Measurements from ENCODE around the gene NET1. TPM values are rescaled to one million over a fixed set of nuclear protein-coding genes. Genes with fewer than 3 reads are reported as not detected.
A peak's percentile ranks its signal among the peaks of the same experiment; 100 is the strongest.

Gene NET1
- total RNA-seq, 3 donors from 2014 or later = 213 to 399 (median 359) TPM

DNA sequence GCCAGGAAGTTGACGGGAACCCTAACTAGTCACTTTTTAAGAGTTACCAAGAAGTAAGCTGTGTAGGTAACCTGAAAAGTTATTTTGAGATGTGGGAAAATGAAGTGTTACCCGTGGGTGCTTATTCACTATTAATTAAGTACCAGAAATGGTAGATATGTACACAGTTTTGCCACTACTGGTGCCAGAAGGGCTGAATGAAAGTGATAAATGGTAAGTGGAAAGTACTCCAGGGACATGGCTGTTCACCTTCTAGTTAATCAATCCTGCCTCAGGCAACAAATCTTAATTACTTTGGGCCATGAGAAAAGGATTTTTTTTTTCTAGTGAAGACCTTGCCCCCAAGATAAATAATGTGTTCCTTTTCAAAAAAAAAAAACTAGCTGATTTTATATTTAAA lies 15.8 kb downstream of the NET1 start:
- H3K9me3 ChIP-seq = no peaks in the 10 kb centered on the region
- intact Hi-C loops (cut with DNase I, micrococcal nuclease) = loop anchor here in 1 of 2 donors (10.0 kb wide), 1 partner anchor 583 kb away; no protein-coding TSS in a partner anchor

DNA sequence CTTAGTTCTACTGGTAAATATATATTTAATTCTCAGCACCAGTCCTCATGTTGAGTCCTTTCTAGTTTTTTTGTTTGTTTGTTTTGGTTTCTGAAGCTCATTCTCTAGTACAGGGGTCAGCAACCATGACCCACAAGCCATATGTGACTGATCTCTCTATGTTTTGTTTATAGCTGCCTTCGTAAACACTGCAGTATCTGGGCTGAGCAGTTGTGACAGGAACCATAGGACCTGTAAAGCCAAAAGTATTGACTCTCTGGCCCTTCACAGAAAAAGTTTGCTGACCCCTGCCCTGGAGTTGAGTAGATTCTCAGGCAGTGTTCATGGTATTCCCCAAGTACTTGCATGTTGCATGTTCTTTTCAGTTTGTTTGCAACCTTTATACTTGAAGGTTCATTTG lies 20.8 kb downstream of the NET1 start:
- Histone ChIP-seq H3K9me3 (no peaks in the 10 kb centered on the region), H3K4me3 (no peak overlapping the region), H3K4me1 (ENCODE audit: low read depth) (no peaks in the 10 kb centered on the region), H3K36me3 (ENCODE audit: low read depth) (no peaks in the 10 kb centered on the region)
- DNase-seq = no peak
- no peak for ATAC-seq
- intact Hi-C loops (cut with DNase I, micrococcal nuclease) = no loop called here
- TF ChIP-seq, protein P1, sequence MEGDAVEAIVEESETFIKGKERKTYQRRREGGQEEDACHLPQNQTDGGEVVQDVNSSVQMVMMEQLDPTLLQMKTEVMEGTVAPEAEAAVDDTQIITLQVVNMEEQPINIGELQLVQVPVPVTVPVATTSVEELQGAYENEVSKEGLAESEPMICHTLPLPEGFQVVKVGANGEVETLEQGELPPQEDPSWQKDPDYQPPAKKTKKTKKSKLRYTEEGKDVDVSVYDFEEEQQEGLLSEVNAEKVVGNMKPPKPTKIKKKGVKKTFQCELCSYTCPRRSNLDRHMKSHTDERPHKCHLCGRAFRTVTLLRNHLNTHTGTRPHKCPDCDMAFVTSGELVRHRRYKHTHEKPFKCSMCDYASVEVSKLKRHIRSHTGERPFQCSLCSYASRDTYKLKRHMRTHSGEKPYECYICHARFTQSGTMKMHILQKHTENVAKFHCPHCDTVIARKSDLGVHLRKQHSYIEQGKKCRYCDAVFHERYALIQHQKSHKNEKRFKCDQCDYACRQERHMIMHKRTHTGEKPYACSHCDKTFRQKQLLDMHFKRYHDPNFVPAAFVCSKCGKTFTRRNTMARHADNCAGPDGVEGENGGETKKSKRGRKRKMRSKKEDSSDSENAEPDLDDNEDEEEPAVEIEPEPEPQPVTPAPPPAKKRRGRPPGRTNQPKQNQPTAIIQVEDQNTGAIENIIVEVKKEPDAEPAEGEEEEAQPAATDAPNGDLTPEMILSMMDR (IDR thresholded peaks at IDR 0.05) = no peak

More for the DNA sequence above, 15.8 kb downstream of the NET1 start:
- Histone ChIP-seq H3K36me3 (ENCODE audit: low read depth) (no peaks in the 10 kb centered on the region), H3K4me1 (ENCODE audit: low read depth) (no peaks in the 10 kb centered on the region), H3K4me3 (no peak overlapping the region)
- no peak for DNase-seq
- ATAC-seq = no peak
- TF ChIP-seq, protein P1 (IDR thresholded peaks at IDR 0.05) = no peak

DNA sequence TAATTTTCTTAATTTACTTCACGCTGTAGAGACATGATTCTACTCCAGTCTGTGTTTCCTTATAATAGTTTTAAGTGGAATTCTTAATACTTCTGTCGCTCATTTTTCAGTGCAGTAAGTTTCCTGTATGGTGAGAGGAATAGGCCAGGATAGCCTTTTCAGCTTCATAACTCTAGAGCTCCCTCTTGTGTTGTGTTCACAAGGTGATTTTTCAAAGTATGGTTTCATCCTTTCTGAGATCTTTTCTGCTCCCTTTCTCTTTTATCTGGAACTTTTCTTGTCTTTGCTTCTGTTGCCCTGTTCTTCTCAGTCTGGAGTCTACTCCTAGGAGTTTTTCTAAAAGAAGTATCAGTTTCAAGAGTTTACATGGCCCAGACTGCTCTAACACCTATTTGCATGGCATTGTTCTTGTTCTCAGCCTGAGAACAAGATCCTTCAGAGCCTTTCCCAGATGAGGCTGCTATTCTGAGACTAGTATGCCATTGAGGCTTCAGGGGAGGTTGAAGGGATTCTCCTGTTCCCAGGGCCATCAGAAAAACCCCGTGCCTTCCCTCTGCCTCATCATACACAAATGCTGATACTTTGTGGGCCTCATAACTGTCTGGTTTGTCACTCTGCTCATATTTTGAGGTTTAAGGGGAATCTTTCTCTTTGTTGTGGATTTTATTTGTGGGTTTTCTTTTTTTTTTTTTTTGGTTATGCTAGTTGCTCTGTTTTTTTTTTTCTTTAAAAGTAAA lies 21.8 kb downstream of the NET1 start:
- no peaks in the 10 kb centered on the region for H3K9me3 ChIP-seq
- TF ChIP-seq, protein P1 (IDR thresholded peaks at IDR 0.05) = peak; percentile 37
- peak; percentile 84 for ATAC-seq
- DNase-seq = no peak
- H3K36me3 ChIP-seq (ENCODE audit: low read depth) = no peaks in the 10 kb centered on the region
- intact Hi-C loops (cut with DNase I, micrococcal nuclease) = no loop called here
- no peaks in the 10 kb centered on the region for H3K4me1 ChIP-seq (ENCODE audit: low read depth)
- no peak overlapping the region for H3K4me3 ChIP-seq

DNA sequence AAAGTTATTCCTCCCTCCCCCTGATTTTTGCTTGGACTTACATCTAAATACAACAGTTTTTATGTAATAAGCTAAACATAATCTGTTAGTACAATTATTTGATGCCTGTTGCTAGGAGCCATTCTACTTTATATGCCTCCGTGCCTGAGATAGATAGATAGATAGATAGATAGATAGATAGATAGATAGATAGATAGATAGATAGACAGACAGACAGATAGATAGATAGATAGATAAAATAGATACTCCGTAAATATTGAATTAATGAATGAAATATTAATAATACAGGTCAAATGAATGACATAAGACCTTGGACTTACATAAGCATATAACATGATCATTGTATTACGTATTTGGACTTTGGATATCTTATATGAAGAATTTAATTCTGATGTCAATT lies 23.0 kb downstream of the NET1 start:
- TF ChIP-seq, protein P1 (IDR thresholded peaks at IDR 0.05) = no peak
- ATAC-seq (no peak), DNase-seq (no peak)
- Histone ChIP-seq H3K36me3 (ENCODE audit: low read depth) (no peaks in the 10 kb centered on the region), H3K4me3 (no peak overlapping the region), H3K9me3 (no peaks in the 10 kb centered on the region), H3K4me1 (ENCODE audit: low read depth) (no peaks in the 10 kb centered on the region)
- intact Hi-C loops (cut with DNase I, micrococcal nuclease) = no loop called here

DNA sequence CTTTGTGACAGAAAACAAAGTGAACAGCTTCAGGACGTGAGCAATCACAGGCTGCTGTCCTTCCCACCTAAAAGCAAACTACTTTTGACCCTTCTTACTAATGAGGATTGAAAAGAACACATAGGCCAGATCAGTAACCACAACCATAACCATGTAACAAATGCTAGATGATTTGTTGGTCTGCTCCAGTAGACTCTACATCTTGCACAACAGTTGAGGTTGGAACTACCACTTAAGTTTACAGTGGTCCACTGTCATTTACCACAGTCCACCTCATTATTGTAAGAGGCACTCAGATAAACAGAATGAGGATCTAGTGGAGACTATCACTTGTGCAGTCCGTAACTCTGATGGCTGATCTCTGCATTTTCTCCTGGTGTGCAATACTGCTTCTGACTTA lies 27.8 kb downstream of the NET1 start:
- no peak for DNase-seq
- intact Hi-C loops (cut with DNase I, micrococcal nuclease) = loop anchor here (5.0 kb wide), 1 partner anchor 182 kb away; no protein-coding TSS in a partner anchor
- no peaks in the 10 kb centered on the region for H3K9me3 ChIP-seq

More for the DNA sequence above, 27.8 kb downstream of the NET1 start:
- Histone ChIP-seq H3K4me1 (ENCODE audit: low read depth) (peaks cover 24% of the 10 kb centered on the region), H3K4me3 (no peak overlapping the region), H3K36me3 (ENCODE audit: low read depth) (no peaks in the 10 kb centered on the region)
- ATAC-seq = no peak
- TF ChIP-seq, protein P1 (IDR thresholded peaks at IDR 0.05) = no peak
